Measurements from ENCODE around the gene CUBN.

The CUBN gene

DNA sequence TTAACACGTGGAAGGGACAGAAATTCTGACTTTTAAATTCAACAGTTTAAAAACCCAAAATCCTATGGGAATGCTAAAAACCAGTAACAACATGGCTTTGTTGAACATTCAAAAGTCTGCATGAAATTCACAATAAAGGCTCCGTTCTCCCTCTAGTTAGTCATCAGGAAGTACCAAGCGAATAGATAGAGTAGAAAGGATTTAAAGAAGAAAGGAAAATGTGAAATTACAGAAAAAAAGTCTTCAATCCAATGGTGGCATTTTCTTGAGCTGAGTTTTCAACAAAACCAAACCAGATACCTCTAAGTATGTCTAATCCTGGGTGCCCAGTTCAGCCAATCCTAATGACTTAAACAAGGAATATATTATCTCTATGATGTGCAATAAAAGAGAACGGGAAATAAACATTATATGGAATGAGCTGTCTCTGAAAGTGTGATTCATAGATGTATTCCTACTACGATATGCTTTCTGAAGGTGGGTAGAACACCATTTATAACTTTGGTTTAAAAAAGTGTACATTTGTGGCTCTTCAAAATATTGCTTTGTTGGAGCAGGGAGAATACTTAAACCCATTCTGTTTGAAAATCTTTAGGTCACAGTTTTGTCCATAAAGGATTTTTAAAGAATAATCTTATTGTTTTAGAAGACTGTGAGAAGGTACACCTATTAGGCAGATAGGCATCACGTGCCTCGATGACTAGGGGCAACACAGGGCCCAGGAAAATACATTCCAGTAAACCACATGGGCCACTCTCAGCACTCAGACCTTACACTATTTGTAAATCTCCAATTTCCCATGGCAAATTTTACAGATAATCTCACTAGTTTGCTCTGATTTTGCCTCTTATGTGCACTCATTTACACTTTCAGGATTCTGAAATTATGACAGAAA, 87.7 kb downstream of the CUBN start:
- no peak for DNase-seq (ENCODE audit: low read depth, low spot score)

DNA sequence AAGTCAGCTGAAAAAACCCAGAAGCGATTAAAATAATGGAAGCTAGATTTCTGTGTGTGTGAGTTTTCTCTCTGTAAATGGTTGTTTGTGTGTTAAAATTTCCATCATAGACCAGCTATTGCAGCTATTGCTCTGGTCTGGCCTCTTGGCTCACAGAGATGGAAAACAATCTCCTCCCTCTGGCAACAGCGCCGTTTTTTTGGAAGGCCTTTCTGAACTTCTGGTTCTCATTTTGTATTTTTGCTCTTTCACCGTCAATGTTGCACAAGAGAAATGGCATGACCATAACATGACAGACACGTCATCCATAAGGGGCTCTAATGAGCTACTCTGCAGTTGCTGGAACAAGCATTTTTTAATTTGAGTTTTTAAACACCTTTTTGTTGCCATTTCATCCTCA, 91.0 kb downstream of the CUBN start:
- DNase-seq (ENCODE audit: low read depth, low spot score) = no peak

DNA sequence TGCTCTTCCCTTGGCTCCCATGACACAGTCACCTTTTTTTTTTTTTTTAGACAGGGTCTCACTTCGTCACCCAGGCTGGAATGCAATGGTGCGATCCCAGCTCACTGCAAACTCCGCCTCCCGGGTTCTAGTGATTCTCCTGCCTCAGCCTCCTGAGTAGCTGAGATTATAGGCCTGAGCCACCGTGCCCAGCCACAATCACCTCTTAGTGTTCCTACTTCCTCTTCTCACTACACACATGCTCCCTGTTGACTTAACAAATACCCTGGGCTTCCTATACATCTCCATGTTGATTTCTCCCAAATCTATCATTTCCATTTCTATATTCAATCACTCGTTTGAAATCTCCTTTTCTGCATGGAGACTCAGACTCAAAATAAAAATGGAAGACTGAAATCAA, 91.7 kb downstream of the CUBN start:
- DNase-seq (ENCODE audit: low read depth, low spot score) = no peak

DNA sequence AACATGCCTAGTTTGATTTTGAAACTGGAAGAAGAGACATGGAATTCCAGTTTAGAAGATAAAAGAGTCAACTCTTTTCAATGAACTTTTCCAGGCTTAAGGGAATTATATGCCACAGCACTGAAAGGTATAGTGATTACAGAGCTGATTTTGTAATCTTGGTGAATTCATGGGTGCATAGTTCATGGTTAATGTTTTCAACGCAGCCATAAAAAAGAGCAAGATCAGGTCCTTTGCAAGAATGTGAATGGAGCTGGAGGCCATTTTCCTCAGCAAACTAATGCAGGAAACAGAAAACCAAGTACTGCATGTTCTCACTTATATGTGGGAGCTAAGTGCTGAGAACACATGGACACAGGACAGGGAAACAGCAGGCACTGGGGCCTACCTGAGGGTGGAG, 94.2 kb downstream of the CUBN start:
- DNase-seq (ENCODE audit: low read depth, low spot score) = no peak

DNA sequence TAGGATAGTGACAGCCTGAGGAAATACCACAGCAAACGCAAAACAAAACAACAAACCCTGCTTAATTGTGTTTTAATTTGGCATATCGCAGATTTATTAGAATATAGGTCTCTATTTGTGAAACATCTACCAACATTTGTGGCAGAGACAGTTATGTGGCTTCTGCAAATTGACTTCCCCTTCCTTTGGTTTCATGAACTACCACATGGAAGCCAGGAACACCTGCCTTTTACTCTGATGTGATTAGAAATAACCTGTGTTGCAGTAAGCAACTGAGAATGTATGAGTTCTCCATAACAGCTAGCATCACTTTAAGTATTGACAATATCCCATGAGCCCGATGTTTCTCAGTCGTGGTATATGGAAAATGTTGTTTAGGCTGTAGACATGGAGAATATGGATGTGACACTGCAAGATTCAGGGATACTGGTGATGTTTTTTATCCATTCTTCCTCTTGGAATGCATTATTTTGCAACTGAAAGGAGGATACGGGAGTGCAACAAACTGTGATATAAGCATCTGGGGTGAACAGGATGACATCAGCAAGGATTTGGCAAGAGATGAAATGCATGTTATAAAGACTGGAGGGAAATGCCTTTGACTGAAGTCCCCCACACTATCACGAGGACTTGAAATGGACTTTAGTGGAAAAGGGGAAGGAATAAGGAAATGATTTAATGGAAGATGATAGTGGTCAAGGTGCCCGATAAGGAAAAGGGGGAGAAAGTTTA, 95.9 kb downstream of the CUBN start:
- no peak for DNase-seq (ENCODE audit: low read depth, low spot score)

DNA sequence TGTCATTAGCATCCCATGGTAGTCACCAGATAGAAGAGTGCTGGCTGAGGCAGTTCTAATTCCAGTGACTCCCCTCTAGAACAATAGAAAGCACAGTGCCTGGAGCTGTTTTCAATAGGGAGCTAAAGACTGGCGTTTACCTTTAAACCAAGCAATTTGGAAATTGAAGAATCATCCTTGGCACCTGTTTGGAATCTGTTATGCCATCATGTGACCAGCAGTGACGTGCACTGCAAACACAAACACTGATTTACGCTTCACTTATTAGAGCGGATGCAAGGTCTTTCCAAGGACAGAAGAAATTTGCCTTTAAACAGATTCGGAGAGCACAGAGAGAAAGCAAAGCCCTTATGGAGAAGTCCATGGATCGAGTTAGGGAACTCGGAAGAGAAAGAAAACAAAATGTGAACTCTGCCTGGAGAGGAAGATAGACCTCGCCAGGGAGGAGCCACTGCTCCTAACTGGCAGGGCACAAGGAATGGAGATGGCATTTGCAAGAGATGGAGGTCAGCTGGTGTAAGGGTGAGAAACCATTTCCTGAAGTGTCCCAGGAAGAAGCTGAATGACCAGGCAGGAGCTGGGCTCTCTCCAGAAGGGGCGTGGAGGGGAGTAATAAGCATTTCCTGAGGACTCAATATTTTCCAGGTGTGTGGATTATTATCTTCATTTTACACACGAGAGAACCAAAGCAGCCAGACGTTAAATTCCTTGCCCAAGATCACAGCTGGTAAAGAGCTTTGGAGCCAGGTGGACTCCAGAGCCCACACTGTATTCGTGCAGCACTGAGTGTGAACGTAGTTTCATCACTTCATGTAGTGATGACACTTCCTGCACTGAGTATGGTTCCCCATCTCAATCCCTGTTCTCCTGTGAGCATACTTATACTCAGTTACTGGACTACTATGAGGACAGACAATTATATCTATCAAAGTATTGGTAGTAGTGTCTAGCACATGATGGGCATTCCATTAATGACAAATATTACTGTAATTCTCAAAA, 97.7 kb downstream of the CUBN start:
- DNase-seq (ENCODE audit: low read depth, low spot score) = no peak

DNA sequence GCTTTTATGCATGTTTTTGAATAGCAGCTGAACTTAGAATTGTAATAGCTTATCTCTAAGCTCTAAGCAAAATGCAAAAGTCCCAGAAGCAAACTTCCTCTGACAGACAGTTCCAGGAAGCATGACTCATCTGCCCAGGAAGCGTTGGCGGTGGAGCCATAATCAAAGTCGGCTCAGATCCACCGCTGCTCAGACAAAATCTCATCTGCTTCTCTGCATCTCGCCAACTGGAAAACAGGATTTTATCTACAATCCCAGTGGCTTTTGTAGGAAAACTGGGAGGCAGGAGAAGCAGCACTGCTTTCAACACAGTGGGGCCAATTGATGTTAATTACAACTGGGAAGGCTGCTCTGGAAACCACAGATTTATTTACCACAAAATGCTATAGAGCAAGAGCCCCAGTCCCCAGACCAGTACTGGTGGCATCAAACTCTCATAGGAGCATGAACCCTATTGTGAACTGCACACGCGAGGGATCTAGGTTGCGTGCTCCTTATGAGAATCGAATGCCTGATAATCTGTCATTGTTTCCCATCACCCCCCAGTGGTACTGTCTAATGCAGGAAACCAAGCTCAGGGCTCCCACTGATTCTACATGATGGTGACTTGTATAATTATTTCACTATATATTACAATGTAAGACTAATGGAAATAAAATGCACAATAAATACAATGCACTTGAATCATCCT, 99.9 kb downstream of the CUBN start:
- peak; percentile 26 for DNase-seq (ENCODE audit: low read depth, low spot score)

DNA sequence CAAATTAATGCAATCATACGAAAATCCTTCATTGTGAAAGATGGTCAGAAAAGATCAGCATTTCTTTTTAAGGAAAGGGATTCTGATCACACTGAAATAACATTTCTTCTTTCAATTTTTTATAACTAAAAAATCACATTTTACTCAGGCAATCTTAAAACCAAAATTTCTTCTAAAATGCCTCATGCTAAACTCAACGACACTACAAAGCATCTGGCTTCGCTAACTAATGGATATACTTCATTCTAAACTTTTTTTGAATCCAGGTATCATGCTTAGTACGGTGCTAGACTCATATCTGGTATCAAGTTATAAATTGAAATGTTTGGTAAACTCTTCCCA, 100.4 kb downstream of the CUBN start:
- no peak for DNase-seq (ENCODE audit: low read depth, low spot score)

DNA sequence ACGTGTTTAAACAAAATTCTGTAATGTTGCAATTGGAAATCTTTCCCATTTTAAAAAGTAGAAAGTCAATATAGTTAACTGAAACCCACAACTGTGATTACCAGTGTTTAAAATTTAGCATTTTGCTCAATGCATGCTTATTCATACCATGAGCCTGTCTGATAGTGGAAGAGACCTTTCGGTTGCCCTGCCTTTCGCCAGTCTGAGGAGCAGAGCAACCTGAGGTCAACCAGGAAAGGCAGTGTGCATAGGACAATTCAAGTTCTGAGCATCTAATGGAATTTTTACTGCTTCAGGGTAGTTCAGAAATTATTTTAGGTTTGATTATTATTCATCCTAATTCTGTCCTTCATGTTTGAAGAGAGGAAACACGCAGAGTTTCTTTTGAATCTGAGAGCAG, 100.8 kb downstream of the CUBN start:
- DNase-seq (ENCODE audit: low read depth, low spot score) = no peak

DNA sequence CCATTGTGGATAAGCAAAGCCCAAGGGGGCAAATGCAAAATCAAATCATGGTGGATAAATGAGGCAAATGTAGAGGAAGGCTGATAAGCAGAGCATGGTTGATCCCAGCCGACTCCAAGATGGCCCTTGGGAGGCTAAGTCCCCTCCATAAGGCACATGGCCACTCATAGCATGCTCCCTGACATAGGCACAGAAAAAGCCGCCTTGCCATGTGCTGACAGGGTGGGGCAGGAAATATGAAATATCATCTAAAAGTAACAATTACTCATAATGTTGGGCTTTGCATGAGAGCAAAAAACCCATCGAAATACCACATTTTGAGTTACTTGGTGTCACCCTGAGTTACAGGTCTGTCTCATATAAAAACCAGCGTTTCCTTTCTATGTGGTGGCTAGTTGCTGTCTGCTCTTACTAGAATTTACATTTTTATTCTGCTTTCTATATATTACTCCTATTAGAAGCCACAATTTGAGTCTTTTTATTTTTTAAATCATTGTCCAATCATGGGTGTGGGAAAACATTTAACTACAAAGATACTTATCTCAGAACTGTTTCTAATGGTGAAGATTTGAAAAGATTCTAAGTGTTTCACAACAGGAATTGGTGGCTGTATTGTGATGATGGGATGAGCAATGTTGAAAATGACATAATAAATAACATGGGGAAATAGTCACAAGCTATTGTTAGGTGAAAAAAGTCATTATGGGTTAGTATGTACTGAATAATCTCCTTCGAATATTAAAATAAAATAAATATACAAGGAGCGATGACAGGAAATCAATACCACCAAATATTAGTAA, 102.7 kb downstream of the CUBN start:
- DNase-seq (ENCODE audit: low read depth, low spot score) = no peak

DNA sequence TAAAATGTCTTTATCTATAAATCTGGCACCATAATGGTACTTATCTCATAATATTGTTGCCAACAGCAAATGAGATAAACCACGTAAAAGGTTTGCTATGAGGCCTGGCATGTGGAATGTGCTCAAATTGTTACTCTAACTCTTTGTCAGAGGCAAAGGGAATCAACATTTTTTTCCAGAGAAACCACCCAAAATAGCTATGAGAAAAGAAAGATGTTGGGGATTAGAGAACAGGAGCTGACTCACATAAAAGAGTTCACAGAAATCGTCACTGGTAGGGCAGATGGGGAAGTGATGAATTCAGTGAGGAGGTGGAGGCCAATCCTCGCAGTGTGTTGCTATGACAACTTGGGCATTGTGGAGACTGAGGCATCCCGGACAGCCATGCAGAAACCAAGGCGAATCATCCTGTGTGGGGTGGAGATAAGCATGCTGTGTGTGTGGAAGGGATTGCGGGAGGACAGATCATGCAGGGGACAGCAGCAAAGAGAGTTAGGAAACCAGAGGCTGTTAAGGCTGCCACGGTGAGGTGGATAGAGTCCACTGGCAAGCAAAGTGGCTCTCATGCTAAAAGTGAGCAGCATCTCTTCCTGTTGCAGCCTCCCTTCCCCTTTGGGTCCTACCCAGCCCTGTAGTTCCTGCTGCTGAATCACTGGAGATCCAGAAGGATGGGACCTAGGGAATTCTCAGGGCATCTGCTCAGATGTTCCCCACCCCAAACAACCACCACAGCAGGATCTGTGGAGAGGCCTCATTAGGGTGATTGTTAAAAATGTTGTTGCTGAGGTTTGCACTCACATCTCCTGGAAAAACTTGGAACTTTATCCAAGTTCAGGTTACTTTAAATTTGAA, 103.9 kb downstream of the CUBN start:
- peak; percentile 43 for DNase-seq (ENCODE audit: low read depth, low spot score)

DNA sequence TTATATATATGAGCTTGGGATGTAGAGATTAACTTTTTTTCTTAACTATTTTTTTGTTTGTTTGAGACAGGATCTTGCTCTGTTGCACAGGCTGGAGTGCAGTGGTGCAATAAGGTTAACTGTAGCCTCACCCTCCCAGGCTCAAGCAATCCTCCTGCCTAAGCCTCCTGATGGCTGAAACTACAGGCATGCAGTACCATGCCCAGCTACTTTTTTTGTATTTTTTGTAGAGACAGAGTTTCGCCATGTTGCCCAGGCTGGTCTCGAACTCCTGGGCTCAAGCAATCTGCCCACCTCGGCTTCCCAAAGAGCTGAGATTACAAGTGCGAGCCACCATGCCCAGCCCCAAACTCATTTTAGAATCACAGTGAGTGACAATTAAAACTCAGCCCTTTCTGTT, 105.2 kb downstream of the CUBN start:
- no peak for DNase-seq (ENCODE audit: low read depth, low spot score)

DNA sequence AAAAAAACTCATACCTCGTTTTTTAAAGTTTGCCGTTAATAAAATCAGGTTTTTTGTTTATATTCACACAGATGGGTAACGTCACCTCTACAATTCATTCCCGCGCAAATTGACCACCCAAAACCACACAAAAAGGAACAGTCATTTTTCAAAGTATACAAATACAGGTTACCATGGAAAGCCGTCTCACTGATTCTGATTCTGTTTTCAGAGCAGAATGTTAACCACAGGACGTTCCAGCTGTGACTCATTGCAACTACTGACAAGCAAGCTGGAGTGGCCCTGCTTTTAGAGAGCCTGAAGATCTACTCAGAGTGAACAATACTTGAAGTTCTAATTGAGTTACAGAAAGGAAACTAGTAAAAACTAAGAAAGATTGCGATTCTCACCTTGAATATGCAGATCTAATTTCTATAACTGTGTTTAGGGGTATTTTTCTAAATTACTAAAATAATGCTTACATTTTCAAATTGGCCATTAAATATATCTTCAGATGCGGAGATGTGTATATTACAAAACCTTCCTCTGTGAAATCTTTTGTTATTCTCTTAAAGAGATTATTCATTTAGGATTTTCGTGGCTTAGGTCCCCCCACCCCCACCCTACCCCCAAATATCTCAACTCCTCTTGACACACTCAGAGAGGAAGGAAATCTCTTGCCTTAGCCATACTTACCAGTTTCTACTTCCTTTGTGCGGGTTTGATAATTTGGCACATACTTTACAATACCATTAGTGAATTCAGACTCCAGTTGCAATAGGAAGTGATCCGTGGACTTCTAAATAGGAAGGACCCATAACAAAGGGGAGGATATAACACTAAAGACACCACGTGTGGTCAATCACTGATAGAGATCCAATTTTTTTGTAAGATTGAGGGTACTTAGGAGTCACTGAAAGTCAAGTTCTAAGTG, 106.0 kb downstream of the CUBN start:
- peak; percentile 75 for DNase-seq (ENCODE audit: low read depth, low spot score)

DNA sequence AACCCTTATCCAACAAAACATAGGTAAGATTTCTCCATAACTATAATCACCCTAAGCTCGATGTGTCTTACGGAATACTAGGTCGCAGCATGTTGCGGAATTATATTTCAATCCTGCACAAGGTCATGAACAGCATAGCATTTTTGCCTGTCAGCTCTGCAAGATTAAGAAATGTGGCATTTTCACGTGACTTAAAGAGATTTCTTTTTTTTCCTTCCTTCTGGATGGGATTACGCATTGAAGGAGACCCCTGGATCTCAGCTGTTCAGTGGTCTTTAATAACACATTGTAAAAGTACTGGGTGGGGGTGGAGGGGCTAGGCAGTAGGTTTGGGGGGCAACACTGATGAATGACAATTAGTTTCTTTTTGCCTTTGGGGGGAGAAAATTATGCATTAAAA, 106.7 kb downstream of the CUBN start:
- DNase-seq (ENCODE audit: low read depth, low spot score) = no peak

DNA sequence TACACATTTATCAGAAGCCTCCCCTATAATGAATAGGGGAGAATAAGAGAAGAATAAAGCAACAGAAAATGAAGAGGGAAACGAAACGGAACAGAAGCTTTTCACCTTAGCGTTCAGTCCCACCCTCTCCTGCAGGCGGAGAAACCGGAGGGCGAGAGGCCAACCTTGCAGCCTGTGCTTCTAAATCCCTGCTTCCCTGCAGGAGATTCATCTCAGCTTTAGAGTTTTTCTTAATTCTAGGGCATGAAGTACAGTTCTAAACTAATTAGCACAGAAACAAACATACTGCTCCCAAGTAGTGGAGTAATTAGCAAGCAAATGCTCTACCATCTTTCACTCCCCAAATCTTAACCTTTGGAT, 107.2 kb downstream of the CUBN start:
- no peak for DNase-seq (ENCODE audit: low read depth, low spot score)

DNA sequence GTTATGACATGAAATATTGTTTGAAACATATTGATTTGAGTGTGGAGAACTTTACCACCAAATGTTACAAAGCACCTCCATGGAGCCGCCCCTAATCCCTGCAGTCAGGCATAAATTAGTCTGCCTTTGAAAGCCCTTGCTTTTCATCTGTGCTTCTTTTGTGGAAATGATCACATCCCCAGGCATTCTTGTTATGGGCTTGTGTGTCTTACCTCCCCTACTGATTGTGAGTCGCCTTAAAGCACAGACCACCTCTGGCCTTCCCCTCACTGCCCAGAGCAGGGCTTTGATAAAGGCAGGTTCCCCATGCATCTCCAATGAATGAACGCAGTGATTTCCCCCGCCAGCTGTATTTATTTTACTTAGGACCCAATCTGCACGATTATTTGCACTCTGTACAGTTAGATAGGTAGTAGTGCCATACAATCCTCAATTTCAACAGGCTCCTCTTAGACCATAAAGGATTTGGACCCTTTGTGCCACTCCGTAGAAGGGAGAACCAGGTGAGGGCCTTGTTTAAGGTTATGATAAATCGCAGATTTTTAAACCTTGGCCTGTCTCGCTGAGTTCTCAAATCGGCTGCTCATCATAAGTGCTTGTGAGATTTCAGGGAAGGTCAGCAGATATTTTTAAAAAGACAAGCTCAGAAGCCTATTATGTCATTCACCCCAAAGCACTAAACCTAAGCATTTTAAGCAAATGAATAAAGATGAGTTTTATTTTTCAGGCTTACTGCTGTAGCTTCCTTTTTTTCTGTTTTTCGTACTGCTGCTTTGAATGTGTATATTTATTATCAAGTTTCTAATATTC, 107.8 kb downstream of the CUBN start:
- DNase-seq (ENCODE audit: low read depth, low spot score) = no peak

DNA sequence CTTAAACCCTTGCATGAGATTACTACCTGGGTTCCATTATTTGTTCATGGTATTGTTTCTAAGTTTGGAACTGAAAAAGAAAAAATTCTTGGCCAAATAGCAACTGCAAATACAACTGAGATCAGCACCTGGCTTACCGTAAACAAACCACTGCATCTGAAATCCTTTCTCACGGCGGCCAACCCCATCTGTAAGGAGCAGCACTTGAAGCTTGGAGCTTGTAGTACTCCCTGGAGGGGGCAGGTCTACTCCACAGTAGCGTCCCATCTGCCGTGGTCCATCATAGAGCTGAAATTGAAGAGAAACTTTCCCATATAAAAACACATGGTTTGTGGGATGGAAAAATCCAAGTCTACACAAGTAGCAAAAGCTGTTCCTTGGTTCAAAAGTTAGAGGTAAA, 109.9 kb downstream of the CUBN start:
- DNase-seq (ENCODE audit: low read depth, low spot score) = no peak
